GM12878 (cell line): ENCODE data around the gene RBM12. TPM values are rescaled to one million over a fixed set of nuclear protein-coding genes. Genes with fewer than 3 reads are reported as not detected.

Experiments
- ATAC-seq: fragments of 200-7000 bp; cut with Tn5 transposase; 3 replicates; pipeline ENCODE4 v1.9.1; 2020; ENCODE audit warnings: mild to moderate bottlenecking, moderate library complexity
- BruUV-seq: library from RNA; stranded (reverse); fragments of 400-500 nt; replicated peaks from 2 replicates; lab custom pipeline; 2021; lab: Mats Ljungman, UMichigan
- CTCF ChIA-PET: fragments of 300-600 bp; sonication (Branson Sonifier 250); formaldehyde crosslinking; extraction: SDS; loops from one replicate; lab custom pipeline; 2021; ENCODE audit warnings: inconsistent platforms; lab: Yijun Ruan, JAX
- POLR2A ChIA-PET: fragments of 350-600 bp; formaldehyde crosslinking; extraction: SDS; loops from one replicate; lab custom pipeline; 2021; ENCODE audit warnings: inconsistent platforms; lab: Charles Lee
- RAD21 ChIA-PET: fragments of 300-600 bp; sonication (Branson Sonifier 250); formaldehyde crosslinking; loops from one replicate; lab custom pipeline; 2023; ENCODE audit warnings: antibody characterized with exemption; ENCODE audit not compliant: unreplicated experiment; lab: Charles Lee
- SMC1A ChIA-PET: fragments of 300-600 bp; sonication (Branson Sonifier 250); formaldehyde crosslinking; loops from one replicate; lab custom pipeline; 2023; ENCODE audit not compliant: unreplicated experiment, uncharacterized antibody; lab: Charles Lee
- DNase-seq: peaks from one replicate; pipeline ENCODE4 v3.0.0-alpha.2; 2011; ENCODE audit warnings: low read depth, low spot score
- FAIRE-seq: peaks from 3 replicates; lab custom pipeline; 2011; peaks lifted over from hg19 to GRCh38; lab: Jason Lieb, UNC
- H2AFZ ChIP-seq: 2 replicates; pipeline ENCODE4 v1.6.0; 2011; ENCODE audit warnings: low read depth, low read length, control low read depth; ENCODE audit not compliant: control insufficient read depth
- H3K27ac ChIP-seq: 2 replicates; pipeline ENCODE4 v1.5.1; 2011; ENCODE audit warnings: control low read depth; ENCODE audit not compliant: control insufficient read depth, insufficient read depth
- H3K27me3 ChIP-seq, 2 experiments: replicated peaks in 1 of 2; 2 replicates each; pipeline versions ENCODE4 v1.6.0 to v1.6.1; 2011; ENCODE audit warnings: low read length in 1 of 2; ENCODE audit not compliant: control insufficient read depth in 2 of 2, insufficient read depth in 2 of 2
- H3K36me3 ChIP-seq, 2 experiments: 2 replicates each; pipeline ENCODE4 v1.5.1; 2011; ENCODE audit warnings: low read length in 1 of 2; ENCODE audit not compliant: control insufficient read depth in 2 of 2, insufficient read depth in 2 of 2
- H3K4me1 ChIP-seq: 2 replicates; pipeline ENCODE4 v1.6.1; 2011; ENCODE audit warnings: mild to moderate bottlenecking, low read length, moderate library complexity, mixed read lengths; ENCODE audit not compliant: control insufficient read depth, insufficient read depth
- H3K4me2 ChIP-seq: 2 replicates; pipeline ENCODE4 v1.6.0; 2011; ENCODE audit warnings: control low read depth; ENCODE audit not compliant: control insufficient read depth, insufficient read depth
- H3K4me3 ChIP-seq: fragments of 200-600 bp; sonication (generic); 2 replicates; pipeline ENCODE4 v1.5.1; 2016
- H3K79me2 ChIP-seq: 2 replicates; pipeline ENCODE4 v1.6.0; 2011; ENCODE audit warnings: low read length; ENCODE audit not compliant: control insufficient read depth, insufficient read depth
- H3K9ac ChIP-seq: 2 replicates; pipeline ENCODE4 v1.8.0; 2011; ENCODE audit warnings: low read length, control low read depth, mixed read lengths; ENCODE audit not compliant: control insufficient read depth, insufficient read depth
- H3K9me3 ChIP-seq: replicated peaks from 3 replicates; pipeline ENCODE4 v1.5.1; 2011; ENCODE audit warnings: mild to moderate bottlenecking, low read length; ENCODE audit not compliant: control insufficient read depth, insufficient read depth
- H4K20me1 ChIP-seq: 2 replicates; pipeline ENCODE4 v1.6.0; 2011; ENCODE audit not compliant: control insufficient read depth, insufficient read depth
- CBX5 ChIP-seq: sonication (generic); IDR thresholded peaks from 2 replicates; pipeline ENCODE4 v1.6.1; 2016; ENCODE audit warnings: low read depth, moderate library complexity, mild to moderate bottlenecking, inconsistent platforms
- CEBPZ ChIP-seq: fragments of 150-350 bp; IDR thresholded peaks from 2 replicates; pipeline ENCODE4 v1.6.1; 2016; ENCODE audit warnings: low read depth, low read length
- CHD4 ChIP-seq: fragments of 200-600 bp; sonication (generic); IDR thresholded peaks from 2 replicates; pipeline ENCODE4 v1.6.1; 2016; ENCODE audit warnings: mild to moderate bottlenecking
- FOXM1 ChIP-seq: IDR thresholded peaks from 2 replicates; pipeline ENCODE4 v1.6.1; 2012; ENCODE audit warnings: low read depth, mild to moderate bottlenecking, inconsistent platforms, low read length, moderate library complexity
- HCFC1 ChIP-seq: fragments of 150-350 bp; IDR thresholded peaks from 2 replicates; pipeline ENCODE4 v1.6.1; 2014; ENCODE audit warnings: low read length
- HDAC6 ChIP-seq: fragments of 200-600 bp; sonication (generic); IDR thresholded peaks from one replicate; pipeline ENCODE4 v1.8.0; 2017; ENCODE audit warnings: antibody characterized with exemption; ENCODE audit not compliant: unreplicated experiment
- NFIC ChIP-seq: IDR thresholded peaks from 2 replicates; pipeline ENCODE4 v1.6.1; 2012; ENCODE audit warnings: low read depth, mild to moderate bottlenecking, inconsistent platforms, low read length, moderate library complexity
- NKRF ChIP-seq: fragments of 450-650 bp; conservative IDR thresholded peaks from 2 replicates; pipeline ENCODE4 v1.6.1; 2017; ENCODE audit warnings: mild to moderate bottlenecking, moderate library complexity
- NR2C2 ChIP-seq: IDR thresholded peaks from 2 replicates; pipeline ENCODE4 v1.6.1; 2011; ENCODE audit warnings: borderline replicate concordance, low read depth; ENCODE audit not compliant: control insufficient read depth, insufficient read length
- NR2F1 ChIP-seq: fragments of 450-650 bp; conservative IDR thresholded peaks from 2 replicates; pipeline ENCODE4 v1.6.1; 2017; ENCODE audit warnings: mild to moderate bottlenecking
- RBBP5 ChIP-seq: fragments of 200-600 bp; sonication (generic); conservative IDR thresholded peaks from 2 replicates; pipeline ENCODE4 v1.6.1; 2016
- SREBF2 ChIP-seq: IDR thresholded peaks from 2 replicates; pipeline ENCODE4 v1.6.1; 2012; ENCODE audit warnings: mild to moderate bottlenecking, low read length
- TCF7 ChIP-seq: IDR thresholded peaks from 2 replicates; pipeline ENCODE4 v1.6.1; 2014; ENCODE audit warnings: antibody characterized with exemption, borderline replicate concordance
- WGBS: methylation state at CpG from one replicate; pipeline ENCODE4 v1.1.6; 2016; ENCODE audit warnings: low lambda C conversion rate; ENCODE audit not compliant: insufficient replicate concordance, insufficient coverage; ENCODE audit errors: missing lambda C conversion rate; 5-methylcytosine and 5-hydroxymethylcytosine counted together
- in situ Hi-C: fragments of 300-500 bp; cut with MboI; formaldehyde crosslinking; loops from 9 replicates; pipeline ENCODE4 v1.14.3; 2018; ENCODE audit warnings: mixed read lengths
- intact Hi-C: fragments of 100-400 bp; cut with micrococcal nuclease; formaldehyde crosslinking; loops from one replicate; pipeline ENCODE4 v1.14.2; 2022; ENCODE audit not compliant: unreplicated experiment
- polyA plus RNA-seq, 11 experiments: library from polyadenylated mRNA; depleted of rRNA in 4 of 11; unstranded in 6 of 11; stranded (reverse) in 5 of 11; fragments of >200 nt; fragmentation: Nextera tagmentation in 4 of 11; fragmentation: Illumina TruSeq in 1 of 11; extraction: Ambion mirVana in 4 of 11; extraction: Trizol in 1 of 11; gene quantifications; 1 replicate in 1 of 11; 2 replicates in 10 of 11; pipeline versions ENCODE4 v1.2.1 to v1.2.3, GENCODE V29; 2011 to 2016; ENCODE audit warnings: inconsistent platforms in 2 of 11, missing spikeins in 2 of 11, low read depth in 1 of 11
- total RNA-seq, 4 experiments: library from RNA; depleted of rRNA in 3 of 4; stranded (reverse); fragments of >200 nt in 3 of 4; fragmentation: Illumina TruSeq in 1 of 4; extraction: Trizol in 1 of 4; gene quantifications; 2 replicates each; pipeline versions ENCODE4 v1.2.1 to v1.2.3, GENCODE V29; 2013 to 2021

Gene RBM12
- total and polyA plus RNA-seq, 10 of the 15 experiments (the other 5 are each of a cell fraction or from before 2014, with no cell fraction given): 4.7 to 153 (median 58.5) TPM

GRCh38 chr20:35657271-35657670 is 7.4 kb downstream of the RBM12 start:
- POLR2A ChIA-PET: interaction anchor here (0.5 to 1.5 kb wide), 5 partner anchors 9 to 584 kb away, joined by 3 to 6 read pairs (median 5); no protein-coding TSS in a partner anchor
- peaks cover 19 to 30% of the 10 kb centered on the region in 2 experiments for H3K36me3 ChIP-seq
- RAD21 ChIA-PET: no interaction called here
- H4K20me1 ChIP-seq: peaks cover 16% of the 10 kb centered on the region
- FAIRE-seq (no peak), DNase-seq (no peak), ATAC-seq (no peak)
- in situ Hi-C loops: no loop called here
- H3K79me2 ChIP-seq: peaks cover 93% of the 10 kb centered on the region
- intact Hi-C loops: no loop called here
- H3K9ac ChIP-seq: no peak overlapping the region
- no peak overlapping the region for H2AFZ ChIP-seq
- no peaks in the 10 kb centered on the region for H3K9me3 ChIP-seq
- 0% methylated on average over 1 of the region's 1 CpG for WGBS
- H3K4me2 ChIP-seq: peak overlapping the region; percentile 31; the same call in 1 of the 2 replicates
- CTCF ChIA-PET: interaction anchor here (1.1 to 5.8 kb wide), 3 partner anchors 9 to 210 kb away, joined by 3 to 31 read pairs (median 3); no protein-coding TSS in a partner anchor
- H3K4me1 ChIP-seq: peaks cover 10% of the 10 kb centered on the region
- TF ChIP-seq SREBF2 (no peak), HCFC1 (no peak), CBX5 (no peak), CEBPZ (no peak), CHD4 (no peak), NR2C2 (no peak), HDAC6 (no peak), NKRF (no peak), TCF7 (no peak), NR2F1 (no peak), FOXM1 (no peak), RBBP5 (no peak), NFIC (no peak)
- no peaks in the 10 kb centered on the region for H3K27me3 ChIP-seq
- no TSS peak for BruUV-seq
- SMC1A ChIA-PET: interaction anchor here (1.0 to 1.2 kb wide), 4 partner anchors 12 to 39 kb away, joined by 3 to 5 read pairs (median 3); no protein-coding TSS in a partner anchor
- H3K4me3 ChIP-seq: no peak overlapping the region
- no peak overlapping the region for H3K27ac ChIP-seq
